HG03108 (cell line): ENCODE results near the gene SLC7A4.
"Not testable (repeated sequence)": the region's sequence is repeated elsewhere in the genome, so short reads cannot be mapped to it uniquely, and the experiment has no call there.

Experiments
- ATAC-seq: cut with Tn5 transposase; IDR thresholded peaks from one replicate; pipeline ENCODE4 v1.9.1; 2021; ENCODE audit warnings: moderate library complexity; ENCODE audit not compliant: unreplicated experiment

SLC7A4 gene

DNA sequence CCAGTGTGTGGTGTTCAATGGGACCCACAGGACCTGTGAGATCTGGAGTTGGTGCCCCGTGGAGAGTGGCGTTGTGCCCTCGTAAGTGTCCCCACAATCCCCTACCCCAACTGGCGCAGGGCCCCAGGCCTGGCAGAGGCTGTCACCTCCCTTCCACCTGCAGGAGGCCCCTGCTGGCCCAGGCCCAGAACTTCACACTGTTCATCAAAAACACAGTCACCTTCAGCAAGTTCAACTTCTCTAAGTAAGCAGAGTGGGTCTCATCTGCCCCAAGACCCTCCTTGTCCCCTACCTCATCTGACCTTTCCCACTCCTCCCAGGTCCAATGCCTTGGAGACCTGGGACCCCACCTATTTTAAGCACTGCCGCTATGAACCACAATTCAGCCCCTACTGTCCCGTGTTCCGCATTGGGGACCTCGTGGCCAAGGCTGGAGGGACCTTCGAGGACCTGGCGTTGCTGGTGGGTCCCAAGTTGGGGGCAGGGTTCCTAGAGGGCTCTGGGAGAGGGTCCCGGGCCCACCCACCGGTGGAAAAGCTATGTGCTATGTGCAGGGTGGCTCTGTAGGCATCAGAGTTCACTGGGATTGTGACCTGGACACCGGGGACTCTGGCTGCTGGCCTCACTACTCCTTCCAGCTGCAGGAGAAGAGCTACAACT, 9.3 kb downstream of the SLC7A4 start:
- ATAC-seq = no peak

- no peak for ATAC-seq
These were observed 9.9 kb downstream of the SLC7A4 start for GRCh38 chr22:21022507-21022906.

DNA sequence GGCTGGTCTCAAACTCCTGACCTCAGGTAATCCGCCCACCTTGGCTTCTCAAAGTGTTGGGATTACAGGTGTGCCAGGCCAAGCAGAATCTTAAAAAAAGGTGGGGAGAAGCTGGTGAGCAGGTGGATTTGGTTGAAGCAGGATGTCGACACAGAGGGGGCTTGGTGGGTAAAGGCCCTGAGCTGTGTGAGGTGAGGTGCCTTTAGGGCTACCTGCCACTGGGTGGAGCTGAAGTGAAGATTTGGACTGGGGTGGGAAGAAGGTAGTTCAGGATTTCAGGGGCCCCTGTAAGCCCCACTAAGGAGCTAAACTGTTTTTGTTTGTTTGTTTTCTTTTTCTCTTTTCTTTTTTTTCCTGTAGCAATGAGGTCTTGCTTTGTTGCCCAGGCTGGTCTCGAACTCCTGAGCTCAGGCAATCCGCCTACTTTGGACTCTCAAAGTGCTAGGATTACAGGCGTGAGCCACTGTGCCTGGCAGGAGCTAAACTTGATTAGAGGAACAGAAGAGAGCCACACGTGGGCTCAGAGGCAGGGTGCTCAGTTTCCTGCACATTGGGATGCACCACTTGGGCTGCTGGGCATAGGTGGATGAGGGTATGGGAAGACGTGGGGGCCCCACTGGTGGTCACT, 11.4 kb downstream of the SLC7A4 start:
- ATAC-seq = no peak

DNA sequence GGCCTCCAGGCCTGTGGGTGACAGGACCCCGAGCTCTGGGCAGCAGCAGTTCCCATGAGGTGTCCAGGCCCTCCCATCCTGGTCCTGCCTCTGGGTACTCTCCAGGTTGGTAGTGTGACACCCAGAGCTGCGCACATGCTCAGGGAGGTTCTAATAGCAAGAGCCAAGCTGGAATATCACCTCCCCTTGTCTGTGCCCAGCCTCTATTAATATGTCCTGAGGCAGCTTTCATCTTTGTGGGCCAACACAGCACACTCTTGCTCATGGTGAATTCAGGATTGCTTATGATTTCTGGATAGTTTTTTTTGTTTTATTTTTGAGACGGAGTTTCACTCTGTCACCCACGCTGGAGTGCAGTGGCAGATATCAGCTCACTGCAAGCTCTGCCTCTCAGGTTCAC, 14.0 kb downstream of the SLC7A4 start:
- no peak for ATAC-seq

GRCh38 chr22:21016644-21017420, 15.5 kb downstream of the SLC7A4 start:
- ATAC-seq = no peak

- no peak for ATAC-seq
These were observed 16.8 kb downstream of the SLC7A4 start for GRCh38 chr22:21015466-21016006.

- no peak for ATAC-seq
These were observed 17.5 kb downstream of the SLC7A4 start, which contains the start of gene P2RX6 for GRCh38 chr22:21014726-21015465. P2RX6 (plus strand) TSS chr22:21015165; CDS start chr22:21015175, 10 bp downstream.

- peak; percentile 77 for ATAC-seq
These were observed 18.1 kb downstream of the SLC7A4 start for GRCh38 chr22:21014202-21014725.

- ATAC-seq = no peak
These were observed 18.6 kb downstream of the SLC7A4 start for GRCh38 chr22:21013657-21014201.

- no peak for ATAC-seq
These were observed 19.6 kb downstream of the SLC7A4 start for GRCh38 chr22:21012446-21013407.

- ATAC-seq = no peak
These were observed 21.8 kb downstream of the SLC7A4 start for GRCh38 chr22:21010426-21011113.

GRCh38 chr22:21009638-21010425, 22.5 kb downstream of the SLC7A4 start:
- no peak for ATAC-seq

GRCh38 chr22:21009208-21009607, 23.2 kb downstream of the SLC7A4 start:
- not testable (repeated sequence) for ATAC-seq

- no peak for ATAC-seq
These were observed 28.6 kb downstream of the SLC7A4 start for GRCh38 chr22:21003782-21004181.

DNA sequence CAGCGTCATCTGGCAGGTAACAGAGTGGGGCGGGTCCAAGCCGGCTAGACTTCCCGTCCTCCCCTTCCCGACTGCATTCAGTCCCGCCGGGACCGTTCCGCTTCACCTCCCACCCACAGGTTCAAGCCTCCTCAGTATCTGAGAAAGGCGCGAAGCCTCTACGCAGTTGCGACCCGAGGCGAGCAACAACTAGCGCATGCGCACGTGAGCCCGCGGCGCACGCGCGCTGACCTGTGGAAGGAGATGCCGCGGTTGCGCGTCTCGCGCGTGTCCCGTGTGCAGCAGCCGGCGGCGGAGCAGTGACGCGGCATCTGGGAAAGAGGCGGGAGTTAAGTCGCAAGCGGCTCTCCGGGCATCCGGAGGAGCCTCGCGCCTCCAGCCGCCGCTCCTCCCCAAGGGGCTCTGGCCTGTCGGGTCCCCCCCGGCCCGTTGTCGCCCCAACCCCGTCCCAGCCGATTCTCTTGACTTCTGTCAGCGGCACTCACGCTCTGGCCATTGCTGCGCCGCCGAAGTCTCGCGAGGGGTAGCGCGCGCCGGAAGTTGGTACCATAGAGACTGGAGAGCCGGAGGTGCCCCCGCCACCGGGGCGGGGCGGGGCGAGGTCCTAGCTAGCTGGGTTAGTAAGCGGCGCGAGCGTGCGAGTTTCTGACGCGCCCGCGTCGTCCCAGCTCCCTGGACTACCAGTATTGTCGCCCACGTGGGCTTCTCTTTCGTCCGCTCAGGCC, 30.6 kb downstream of the SLC7A4 start, which contains the start of gene THAP7:
TSS of gene THAP7 (minus strand) at position 518 of the 725 bp plus-strand sequence. CDS start at position 311, 207 bp downstream.
- ATAC-seq = peak; percentile 82

DNA sequence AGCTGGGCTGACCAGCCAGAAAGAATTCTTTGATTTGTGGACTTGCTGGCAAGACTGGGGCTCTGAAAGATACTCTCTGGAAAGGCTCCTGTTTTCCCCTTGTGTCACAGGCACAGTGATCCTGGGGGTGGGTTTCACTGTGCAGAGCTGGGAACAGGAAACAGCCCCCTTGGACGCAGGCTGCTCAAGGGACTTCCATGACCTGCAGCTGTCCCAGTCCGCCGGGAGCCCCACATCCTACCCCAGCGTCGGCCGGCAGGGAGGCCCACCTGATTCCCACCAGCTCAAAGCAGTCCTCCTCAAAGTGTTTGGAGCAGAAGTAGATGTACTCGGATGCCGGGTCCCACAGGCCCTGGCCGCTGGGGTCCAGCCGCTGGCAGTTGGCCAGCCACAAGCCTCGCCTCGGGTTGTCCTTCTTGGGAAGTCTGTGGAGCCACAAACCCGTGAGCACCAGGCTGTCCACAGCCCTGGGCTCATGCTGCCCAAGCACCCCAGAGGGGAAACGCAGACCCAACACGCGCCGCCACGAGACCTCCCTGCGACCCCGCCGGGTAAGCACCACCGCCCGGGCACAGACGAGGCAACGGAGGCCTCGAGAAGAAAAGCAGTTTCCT, 31.3 kb downstream of the SLC7A4 start:
- no peak for ATAC-seq
